CD4-positive, alpha-beta T cell treated with Interleukin-1 beta for 1 hour (primary cell): Measurements from ENCODE around the gene TDRD7.

Experiments
- DNase-seq, 2 donors: peaks; one replicate each; pipeline ENCODE4 v3.0.0-alpha.2; 2020 to 2022

Gene TDRD7

GRCh38 chr9:97411789-97412625 is at the start of gene TDRD7:
Gene TDRD7, plus strand, starts transcription at chr9:97412096. Its CDS starts 16,370 bp downstream, at chr9:97428466.
- peak; percentile 94 for DNase-seq

- no peak for DNase-seq
Observed at GRCh38 chr9:97362777-97363545, 48.9 kb upstream of the TDRD7 start.

DNA sequence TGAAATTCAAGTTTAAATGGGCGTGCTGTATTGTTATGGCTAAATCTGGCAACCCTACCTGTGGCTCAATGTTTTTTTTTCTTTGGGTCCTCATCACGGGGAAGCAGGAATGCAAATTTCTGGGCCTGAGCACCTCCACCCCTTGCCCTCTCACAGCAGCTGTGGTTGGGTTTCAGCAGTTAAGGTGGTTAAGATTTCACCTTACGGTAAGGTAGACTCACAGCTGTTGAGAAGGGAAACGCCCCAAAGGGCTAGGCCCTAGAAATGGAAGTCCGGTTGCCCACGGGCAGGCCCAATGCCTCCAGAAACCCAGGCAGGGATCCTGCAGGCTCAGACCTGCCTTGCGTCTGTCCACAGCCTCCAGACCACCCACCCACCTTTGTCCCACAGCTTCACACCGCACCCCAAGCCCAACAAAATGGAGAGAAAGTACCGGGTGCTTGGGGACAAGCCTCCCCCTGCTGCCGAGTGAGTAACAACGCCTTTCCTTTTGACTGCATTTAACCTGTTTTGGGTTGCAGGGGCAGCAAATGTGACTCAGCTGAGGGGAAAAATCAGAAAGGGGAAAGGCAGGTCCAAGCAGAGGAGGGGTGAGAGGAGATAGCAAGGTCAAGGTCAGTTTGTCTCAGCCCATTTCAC is 48.1 kb upstream of the TDRD7 start:
- DNase-seq = no peak

DNA sequence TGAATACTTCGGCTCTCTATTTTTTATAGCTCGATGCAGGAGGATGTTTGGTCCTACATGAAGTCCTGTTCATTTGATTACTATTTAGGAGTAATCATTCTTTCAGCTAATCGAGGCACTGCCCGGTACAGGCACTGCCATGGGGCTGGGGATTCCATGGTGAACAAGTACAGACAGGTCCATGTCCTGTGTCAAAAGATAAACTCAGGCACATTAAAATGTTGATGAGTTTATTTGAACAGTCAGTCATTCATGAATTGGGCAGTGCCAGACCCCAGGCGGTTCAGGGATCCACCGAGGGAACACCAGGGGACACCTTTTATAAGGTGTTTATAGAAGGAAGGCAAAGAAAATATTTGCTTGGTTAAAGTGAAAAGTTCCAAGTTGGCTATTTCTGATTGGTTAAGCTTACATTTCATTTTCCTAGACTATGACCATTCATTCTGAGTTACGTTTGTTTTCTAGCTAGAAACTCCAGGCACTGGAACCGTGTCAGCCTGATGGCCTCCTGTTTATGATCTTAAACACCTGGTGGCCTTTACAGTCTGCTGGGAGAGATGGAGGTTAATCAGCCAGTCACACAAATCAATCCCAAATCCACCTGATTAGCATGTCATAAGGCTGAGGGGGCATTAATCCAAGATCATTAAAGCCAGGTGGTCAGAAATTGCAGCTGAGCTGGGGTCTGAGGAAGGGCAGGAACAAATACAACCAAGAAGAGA is 47.0 kb upstream of the TDRD7 start:
- no peak for DNase-seq

DNA sequence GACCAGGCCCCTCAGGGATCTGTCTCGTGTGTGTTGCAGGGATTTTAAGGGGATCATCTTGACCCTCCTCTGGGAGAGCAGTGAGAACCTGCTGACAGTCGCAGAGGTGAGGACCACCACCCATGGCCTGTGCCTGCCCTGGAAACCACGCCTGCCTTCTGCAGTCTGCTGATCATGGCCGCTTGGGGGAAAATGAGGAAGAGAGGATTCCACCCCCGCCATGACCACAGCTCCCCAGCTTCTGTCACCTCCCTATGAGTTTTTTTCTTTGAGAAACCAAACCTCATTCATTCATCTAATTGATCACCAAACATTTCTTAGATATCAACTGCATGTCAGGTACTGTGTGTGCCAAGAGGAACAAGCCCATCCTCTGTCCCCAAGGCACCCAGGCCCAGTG is 46.3 kb upstream of the TDRD7 start:
- DNase-seq = no peak

GRCh38 chr9:97366476-97366875 is 45.4 kb upstream of the TDRD7 start:
- no peak for DNase-seq

GRCh38 chr9:97366889-97367288 is 45.0 kb upstream of the TDRD7 start:
- no peak for DNase-seq

GRCh38 chr9:97367729-97368128 is 44.2 kb upstream of the TDRD7 start:
- no peak for DNase-seq

DNA sequence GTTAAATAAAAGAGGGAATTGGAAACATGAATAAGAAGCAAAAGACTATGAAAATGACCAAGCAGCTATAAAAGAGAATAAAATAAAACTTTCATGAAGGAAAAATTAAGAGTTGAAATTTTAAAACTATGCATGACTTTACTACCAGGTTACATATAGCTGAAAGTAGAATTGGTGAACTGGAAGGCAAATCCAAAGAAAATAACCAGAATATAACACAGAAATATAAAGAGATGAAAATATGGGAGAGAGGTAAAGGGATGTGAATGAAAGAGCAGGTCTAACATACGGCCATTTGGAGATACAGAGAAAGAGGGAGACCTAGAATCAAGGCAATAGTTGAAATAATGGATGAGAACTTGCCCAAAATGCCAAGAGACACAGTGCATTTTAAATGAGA is 42.9 kb upstream of the TDRD7 start:
- DNase-seq = no peak

- DNase-seq = no peak
Observed at GRCh38 chr9:97372580-97372979, 39.3 kb upstream of the TDRD7 start.

DNA sequence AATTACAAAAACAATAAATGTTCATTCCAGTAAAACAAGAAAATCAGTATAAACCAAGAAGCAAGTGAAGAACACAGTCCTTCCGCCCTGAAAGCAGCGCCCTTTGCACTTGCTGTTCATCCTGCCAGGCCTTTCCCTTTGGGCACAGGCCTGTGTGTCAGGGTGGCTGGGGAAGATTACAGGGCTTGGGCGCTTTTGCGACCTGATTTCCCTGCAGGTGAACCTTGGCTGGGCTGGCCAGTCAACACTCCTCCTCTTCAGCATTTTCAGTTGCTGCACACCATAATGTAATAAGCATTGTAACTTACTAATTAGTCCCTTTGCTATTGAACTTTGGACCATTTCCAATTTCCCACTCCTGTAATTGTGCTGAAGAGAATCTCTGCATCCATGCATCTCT is 38.6 kb upstream of the TDRD7 start:
- DNase-seq = no peak

DNA sequence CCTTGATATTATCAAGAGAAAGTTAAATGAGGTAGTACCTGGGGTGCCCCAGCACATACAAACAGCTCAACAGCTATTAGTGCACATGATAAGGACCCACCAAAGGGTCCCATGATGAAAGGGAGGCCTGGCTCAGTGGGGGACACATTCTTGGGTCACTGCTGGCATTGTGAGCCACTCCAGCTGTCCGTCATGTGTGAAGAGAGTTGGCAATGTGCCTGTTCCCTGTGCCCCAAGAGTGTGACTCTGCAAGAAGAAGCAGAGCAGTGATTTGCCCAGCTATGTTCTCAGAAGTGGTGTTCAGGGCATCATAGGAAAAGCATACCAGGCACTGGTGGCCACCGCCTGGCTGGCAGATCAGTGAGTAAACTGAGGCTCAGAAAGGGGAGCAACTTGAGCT is 37.1 kb upstream of the TDRD7 start:
- DNase-seq = no peak

GRCh38 chr9:97376902-97377301 is 35.0 kb upstream of the TDRD7 start:
- DNase-seq = no peak

DNA sequence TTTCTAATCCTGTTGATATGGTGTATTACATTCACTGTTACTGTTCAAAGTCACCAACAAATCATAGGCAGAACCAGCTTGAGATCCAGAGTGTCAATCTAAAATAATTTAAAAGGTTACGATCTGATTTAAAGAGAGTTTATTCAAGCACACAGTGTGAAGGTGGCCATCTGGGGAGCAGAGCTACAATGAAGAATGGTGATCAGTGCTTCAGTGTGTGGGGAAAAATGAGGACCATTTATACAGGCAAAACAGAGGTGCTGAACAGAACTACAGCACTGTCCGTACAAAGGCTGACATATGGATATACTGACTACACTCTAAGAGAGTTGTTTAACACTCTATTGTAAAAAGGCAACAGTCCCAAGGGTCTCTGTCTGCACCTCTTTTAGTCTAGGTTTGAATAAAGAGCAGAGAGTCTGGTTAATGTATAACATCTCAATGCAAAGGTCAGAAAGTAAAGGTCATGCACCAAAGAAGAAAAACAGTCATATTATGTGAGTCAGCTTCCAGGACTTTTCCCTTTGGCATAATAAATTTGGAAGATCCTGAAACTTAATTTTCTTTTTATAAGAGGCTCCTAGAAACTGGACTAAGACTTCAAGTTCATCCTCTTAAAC is 29.7 kb upstream of the TDRD7 start:
- DNase-seq = no peak

GRCh38 chr9:97384406-97385262 is 27.3 kb upstream of the TDRD7 start:
- no peak for DNase-seq

DNA sequence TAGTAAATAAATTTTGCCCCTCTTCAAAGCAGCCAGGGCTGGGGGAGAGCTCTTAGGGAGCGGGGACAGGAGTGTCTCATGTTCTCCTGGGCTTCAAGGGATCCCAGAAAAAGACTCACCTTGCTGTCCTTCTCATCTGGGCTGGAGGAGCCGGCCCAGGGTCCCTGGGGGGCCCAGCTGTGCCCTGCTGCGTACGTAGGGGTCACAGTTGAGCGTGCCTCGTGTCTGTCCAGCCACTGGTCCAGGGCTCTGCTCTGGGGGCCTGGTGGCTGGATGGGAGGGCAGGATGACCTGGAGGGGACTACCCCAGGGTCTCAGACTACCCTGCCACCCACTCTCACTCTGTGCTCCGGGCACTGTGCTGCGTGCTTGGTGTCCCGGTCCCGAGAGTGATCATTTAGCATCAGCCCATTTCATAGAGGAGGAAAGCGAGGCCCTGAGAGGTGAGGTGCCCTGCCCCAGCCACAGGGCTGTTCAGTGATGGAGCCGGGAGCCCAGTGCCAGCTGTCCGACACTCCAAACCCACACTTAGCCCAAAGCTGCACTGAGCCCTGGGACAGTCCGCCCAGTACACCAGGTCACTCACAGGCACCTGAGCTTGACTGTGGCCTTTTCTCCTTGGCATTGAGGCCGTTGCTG is 26.2 kb upstream of the TDRD7 start:
- no peak for DNase-seq

DNA sequence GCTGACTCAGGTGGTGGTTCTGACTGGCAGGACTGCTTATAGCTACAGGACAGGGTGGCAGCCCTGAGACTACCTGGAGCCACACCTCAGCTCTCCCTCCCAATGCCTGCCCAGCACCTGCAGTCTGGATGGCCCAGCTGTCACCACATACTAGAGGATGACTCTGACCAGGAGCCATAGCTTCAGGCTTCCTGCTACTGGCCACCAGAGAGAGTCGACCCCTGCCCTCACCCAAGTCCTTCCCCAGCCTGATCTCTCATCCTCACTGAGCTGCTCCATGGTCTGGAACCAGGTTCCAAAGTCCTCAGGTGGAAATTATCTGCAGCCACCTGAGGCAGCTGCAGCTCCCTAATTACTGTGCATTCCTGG is 25.6 kb upstream of the TDRD7 start:
- DNase-seq = no peak

- peak; percentile 49 to 55 for DNase-seq
Observed at GRCh38 chr9:97386733-97387503, 25.0 kb upstream of the TDRD7 start.

DNA sequence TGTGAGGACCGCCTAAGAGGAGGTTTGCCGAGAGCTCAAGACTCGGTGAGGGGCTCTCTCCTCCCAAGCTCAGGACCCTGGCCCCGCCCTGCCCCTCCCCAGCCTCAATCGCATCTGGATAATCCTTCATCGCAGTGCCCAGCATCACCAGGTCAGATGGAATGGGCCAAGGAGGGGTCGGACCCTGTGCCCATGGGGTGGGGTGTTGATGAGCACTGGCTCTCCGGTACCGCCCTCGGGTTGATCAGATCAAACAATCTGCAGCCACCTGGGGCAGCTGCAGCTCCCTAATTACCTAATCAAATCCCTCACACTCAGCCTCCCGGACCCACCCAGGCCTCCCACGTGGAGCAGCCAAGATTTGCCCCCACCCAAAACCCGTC is 24.4 kb upstream of the TDRD7 start:
- no peak for DNase-seq

DNA sequence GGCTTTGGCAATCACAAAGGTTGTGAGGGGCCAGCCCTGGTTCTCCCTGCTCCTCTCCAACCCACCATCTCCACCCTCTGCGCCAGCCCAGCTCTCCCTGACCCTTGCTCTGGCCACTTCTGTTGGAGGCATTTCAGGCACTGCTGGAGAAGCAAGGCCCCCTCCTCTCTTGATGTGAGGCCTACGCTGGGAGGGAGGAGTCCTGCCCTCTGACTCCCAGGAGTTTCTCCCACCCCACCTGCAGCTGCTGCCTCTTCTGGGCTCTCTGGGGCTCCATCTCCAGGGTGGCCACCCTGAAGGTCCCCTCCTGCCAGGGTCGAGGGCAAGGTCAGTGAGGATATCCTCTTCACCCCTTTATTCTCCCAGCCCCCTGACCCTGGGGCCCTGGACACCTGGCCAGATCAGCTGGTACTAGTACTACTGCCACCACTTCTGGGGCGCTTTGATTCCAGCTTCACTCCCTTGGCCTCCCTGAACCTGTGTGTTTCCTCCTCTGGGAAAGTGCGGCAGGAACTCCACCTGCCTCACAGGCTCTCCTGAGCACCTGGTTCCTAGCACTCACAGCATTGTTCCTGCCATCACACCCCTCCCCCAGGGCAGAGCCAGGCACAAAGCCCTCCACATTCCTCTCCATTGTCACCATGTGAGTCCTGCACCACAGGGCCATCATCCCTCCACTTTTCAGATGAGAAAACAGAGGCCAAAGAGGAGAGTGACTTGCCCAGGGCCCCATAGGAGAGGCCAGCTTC is 23.8 kb upstream of the TDRD7 start:
- no peak for DNase-seq
